ENCODE results near the gene CST9L. TPM values are rescaled to one million over a fixed set of nuclear protein-coding genes. Genes with fewer than 3 reads are reported as not detected.

Gene CST9L
- total and polyA plus RNA-seq, 2 of the 13 experiments (the other 11 are each of a cell fraction or from before 2014, with no cell fraction given), result 0.15 TPM; not detected in 1

DNA sequence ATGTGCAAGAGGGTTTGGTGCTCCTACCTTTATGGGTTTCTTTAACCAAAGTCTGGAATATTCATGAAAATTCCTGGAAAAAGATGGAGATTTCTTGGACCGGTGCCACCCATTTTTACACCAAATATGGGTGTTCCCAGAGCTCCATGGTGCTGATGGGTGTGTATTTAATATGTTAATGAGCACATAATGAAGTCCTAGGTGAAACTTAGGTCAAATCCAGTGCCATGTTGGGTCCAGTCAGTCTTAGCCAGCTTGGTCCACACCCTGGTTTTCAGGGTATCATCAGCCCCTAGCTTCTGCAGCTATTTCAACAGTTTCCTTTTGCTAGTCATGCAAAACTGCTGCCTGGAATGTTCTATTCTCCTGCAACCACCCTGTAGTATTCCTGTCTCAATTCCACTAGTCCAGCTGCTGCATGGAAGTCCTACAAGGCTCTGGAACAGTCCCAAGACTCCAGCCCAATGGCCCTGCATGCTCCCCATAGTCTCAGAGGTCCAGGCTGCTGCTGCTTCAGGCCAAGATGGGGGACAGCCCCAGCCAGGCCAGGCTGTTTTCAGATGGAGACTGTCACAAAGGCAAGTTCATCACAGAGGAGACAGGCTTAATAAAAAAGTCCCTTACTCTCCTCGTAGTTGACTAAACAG lies 31.8 kb downstream of the CST9L start:
- POLR2A ChIA-PET, result no interaction called here
- Histone ChIP-seq H2AFZ (ENCODE audit: low read length) (no peak overlapping the region), H3K4me1 (ENCODE audit: insufficient read depth, low read length) (peaks cover 5% of the 10 kb centered on the region), H3K9me3 (ENCODE audit: low read length) (no peaks in the 10 kb centered on the region), H3K4me3 (replicated peaks in 1 of 3; ENCODE audit: insufficient read depth in 1 of 3, low read depth in 2 of 3, low read length in 3 of 3) (no peak overlapping the region), H3K36me3 (replicated peaks in 1 of 2; ENCODE audit: control insufficient read depth in 1 of 2, insufficient read depth in 2 of 2, low read length in 2 of 2) (no peaks in the 10 kb centered on the region), H3K4me2 (ENCODE audit: low read depth, low read length) (no peak overlapping the region), H4K20me1 (ENCODE audit: insufficient read depth, low read length) (no peaks in the 10 kb centered on the region), H3K79me2 (ENCODE audit: insufficient read depth, low read length) (no peaks in the 10 kb centered on the region), H3K9ac (ENCODE audit: insufficient read depth, low read depth, low read length) (no peak overlapping the region), H3K27me3 (ENCODE audit: control insufficient read depth in 1 of 2, insufficient read depth in 2 of 2, low read length in 2 of 2) (no peaks in the 10 kb centered on the region), H3K27ac (ENCODE audit: extremely low read length, insufficient read depth, low read length) (no peak overlapping the region)
- TF ChIP-seq TCF12 (IDR thresholded peaks at IDR 0.05) (no peak), TCF12 (CRISPR knock-in tag; IDR thresholded peaks at IDR 0.05) (no peak), ZNF251 (CRISPR knock-in tag; IDR thresholded peaks at IDR 0.05) (no peak), ZMAT5 (CRISPR knock-in tag; IDR thresholded peaks at IDR 0.05; ENCODE audit: borderline replicate concordance, low read depth) (no peak), PHF20 (CRISPR knock-in tag; IDR thresholded peaks at IDR 0.05) (no peak), ZNF331 (CRISPR knock-in tag; IDR thresholded peaks at IDR 0.05) (no peak), U2AF2 (IDR thresholded peaks at IDR 0.05; ENCODE audit: low read depth, low read length) (no peak), IRF9 (CRISPR knock-in tag; IDR thresholded peaks at IDR 0.05; ENCODE audit: borderline replicate concordance) (no peak), FOXA3 (CRISPR knock-in tag; IDR thresholded peaks at IDR 0.05) (no peak), TBX3 (IDR thresholded peaks at IDR 0.05; ENCODE audit: borderline replicate concordance) (no peak), MTA3 (CRISPR knock-in tag; IDR thresholded peaks at IDR 0.05) (no peak), ZMYM2 (CRISPR knock-in tag; IDR thresholded peaks at IDR 0.05) (no peak), ISL2 (CRISPR knock-in tag; IDR thresholded peaks at IDR 0.05) (no peak)
- ATAC-seq (no peak), DNase-seq (ENCODE audit: low spot score) (no peak), FAIRE-seq (no peak)
- in situ Hi-C loops (cut with HindIII; ENCODE audit: extremely low pct_ligation_motif_present, low pct_unique_long_range_greater_than_20kb) (no loop called here), intact Hi-C loops (cut with micrococcal nuclease; ENCODE audit: unreplicated experiment) (no loop called here)
- 2% methylated on average over 2 of the region's 2 CpGs for WGBS (ENCODE audit: low lambda C conversion rate)
- BruUV-seq (replicated peaks), result no TSS peak
- CTCF ChIA-PET (ENCODE audit: low intra/inter-chr PET ratio, low total read pairs), result no interaction called here
